Liver (tissue), 9 donors: Measurements from ENCODE around the gene MPDZ. TPM values are rescaled to one million over a fixed set of nuclear protein-coding genes. Genes with fewer than 3 reads are reported as not detected.

Experiments used
- DNase-seq: peaks from one replicate; pipeline ENCODE4 v3.0.0-alpha.2; 2017; ENCODE audit warnings: low spot score
- H3K27ac ChIP-seq, 2 donors: one replicate each; pipeline ENCODE4 v1.7.0; 2013; ENCODE audit warnings: inconsistent platforms in 2 of 2, low read length in 2 of 2, control low read depth in 1 of 2, low read depth in 1 of 2, mild to moderate bottlenecking in 1 of 2
- H3K27me3 ChIP-seq, 4 donors: one replicate each; pipeline versions ENCODE4 v1.6.1 to v1.7.0; 2013; ENCODE audit warnings: low read length in 3 of 4, inconsistent platforms in 1 of 4, mild to moderate bottlenecking in 1 of 4, moderate library complexity in 1 of 4; ENCODE audit not compliant: control insufficient read depth in 4 of 4, insufficient read depth in 4 of 4
- H3K36me3 ChIP-seq, 4 donors: one replicate each; pipeline versions ENCODE4 v1.6.1 to v1.7.0; 2013; ENCODE audit warnings: low read length in 3 of 4, mild to moderate bottlenecking in 3 of 4, low read depth in 1 of 4, moderate library complexity in 1 of 4; ENCODE audit not compliant: control insufficient read depth in 4 of 4, insufficient read depth in 3 of 4
- H3K4me1 ChIP-seq, 4 donors: one replicate each; pipeline versions ENCODE4 v1.6.1 to v1.7.0; 2013; ENCODE audit warnings: low read length in 3 of 4, mild to moderate bottlenecking in 3 of 4, moderate library complexity in 1 of 4; ENCODE audit not compliant: control insufficient read depth in 4 of 4, insufficient read depth in 4 of 4
- H3K4me3 ChIP-seq, 3 donors: one replicate each; pipeline versions ENCODE4 v1.6.1 to v1.7.0; 2013; ENCODE audit warnings: low read length in 3 of 3, control low read depth in 1 of 3, low read depth in 1 of 3, mild to moderate bottlenecking in 1 of 3
- H3K9ac ChIP-seq, 2 donors: one replicate each; pipeline ENCODE4 v1.7.0; 2013; ENCODE audit warnings: low read length in 2 of 2, mild to moderate bottlenecking in 2 of 2, moderate library complexity in 2 of 2, control low read depth in 1 of 2, low read depth in 1 of 2
- H3K9me3 ChIP-seq, 4 donors: one replicate each; pipeline versions ENCODE4 v1.6.1 to v1.7.0; 2013; ENCODE audit warnings: low read length in 3 of 4; ENCODE audit not compliant: control insufficient read depth in 4 of 4
- ATF3 ChIP-seq: IDR thresholded peaks from 2 replicates; pipeline ENCODE4 v1.6.1; 2016; ENCODE audit warnings: antibody characterized with exemption
- EGR1 ChIP-seq, 2 donors: IDR thresholded peaks; 2 replicates each; pipeline ENCODE4 v1.6.1; 2016 to 2018; ENCODE audit warnings: antibody characterized with exemption in 2 of 2, low read depth in 2 of 2
- FOXA2 ChIP-seq: IDR thresholded peaks from 2 replicates; pipeline ENCODE4 v1.6.1; 2016; ENCODE audit warnings: antibody characterized with exemption
- GABPA ChIP-seq, 2 donors: IDR thresholded peaks in 1 of 2; conservative IDR thresholded peaks in 1 of 2; 2 replicates each; pipeline ENCODE4 v1.6.1; 2016; ENCODE audit warnings: antibody characterized with exemption in 2 of 2, mild to moderate bottlenecking in 1 of 2, moderate library complexity in 1 of 2
- HNF4A ChIP-seq, 2 donors: conservative IDR thresholded peaks; 2 replicates each; pipeline ENCODE4 v1.6.1; 2016; ENCODE audit warnings: antibody characterized with exemption in 2 of 2, mild to moderate bottlenecking in 2 of 2
- HNF4G ChIP-seq: IDR thresholded peaks from 2 replicates; pipeline ENCODE4 v1.6.1; 2016; ENCODE audit warnings: antibody characterized with exemption
- JUND ChIP-seq, 2 donors: IDR thresholded peaks; 2 replicates each; pipeline ENCODE4 v1.6.1; 2016; ENCODE audit warnings: antibody characterized with exemption in 2 of 2
- MAX ChIP-seq: IDR thresholded peaks from 2 replicates; pipeline ENCODE4 v1.6.1; 2016; ENCODE audit warnings: antibody characterized with exemption
- NR2F2 ChIP-seq: IDR thresholded peaks from 2 replicates; pipeline ENCODE4 v1.6.1; 2016; ENCODE audit warnings: antibody characterized with exemption
- RAD21 ChIP-seq, 2 donors: IDR thresholded peaks; 2 replicates each; pipeline ENCODE4 v1.6.1; 2016; ENCODE audit warnings: antibody characterized with exemption in 2 of 2, mild to moderate bottlenecking in 2 of 2
- RXRA ChIP-seq, 2 donors: IDR thresholded peaks; 2 replicates each; pipeline ENCODE4 v1.6.1; 2017 to 2018; ENCODE audit warnings: antibody characterized with exemption in 2 of 2, mild to moderate bottlenecking in 1 of 2
- SP1 ChIP-seq: IDR thresholded peaks from 2 replicates; pipeline ENCODE4 v1.6.1; 2018; ENCODE audit warnings: antibody characterized with exemption, mild to moderate bottlenecking
- TAF1 ChIP-seq: conservative IDR thresholded peaks from 2 replicates; pipeline ENCODE4 v1.6.1; 2016; ENCODE audit warnings: antibody characterized with exemption, mild to moderate bottlenecking
- ZBTB33 ChIP-seq: IDR thresholded peaks from 2 replicates; pipeline ENCODE4 v1.6.1; 2016; ENCODE audit warnings: antibody characterized with exemption
- WGBS: extraction: QIAGEN DNeasy Blood & Tissue Kit; methylation state at CpG from one replicate; pipeline ENCODE4 v1.1.7; 2013; 5-methylcytosine and 5-hydroxymethylcytosine counted together
- polyA plus RNA-seq, 2 donors: library from polyadenylated mRNA; stranded (reverse) in 1 of 2; unstranded in 1 of 2; fragments of 200-250 nt in 1 of 2; fragments of >200 nt in 1 of 2; fragmentation: Nextera tagmentation in 1 of 2; extraction: Ambion mirVana in 1 of 2; gene quantifications; one replicate each; pipeline versions ENCODE4 v1.2.1 to v1.2.3, GENCODE V29; 2013 to 2015
- total RNA-seq, 2 donors: library from RNA; depleted of rRNA; stranded (reverse); fragments of >200 nt; gene quantifications; one replicate each; pipeline ENCODE4 v1.2.3, GENCODE V29; 2014
- TF ChIP-seq, protein P1 (sequence below): fragments of 150-350 bp; IDR thresholded peaks from 2 replicates; pipeline ENCODE4 v1.5.1; 2017; ENCODE audit warnings: improper control_type of control experiment, low read depth, low read length; ENCODE audit not compliant: missing input control
- donor health status: healthy.
- donor health status: healthy.
- donor health status: healthy.
- donor health status: healthy.
- donor health status: healthy.

MPDZ gene
- total and polyA plus RNA-seq, 4 donors = 20.3 to 71.2 (median 30.2) TPM

GRCh38 chr9:13268469-13268868 lies 11.0 kb downstream of the MPDZ start:
- no peak for TF ChIP-seq RXRA (IDR thresholded peaks at IDR 0.05)
- no peak for TF ChIP-seq ATF3
- no peak for TF ChIP-seq EGR1 (IDR thresholded peaks at IDR 0.05; ENCODE audit: low read depth in 2 of 2)
- TF ChIP-seq NR2F2 = no peak
- no peak for TF ChIP-seq HNF4A (conservative IDR thresholded peaks at IDR 0.05)
- TF ChIP-seq ZBTB33 = no peak
- no peak for TF ChIP-seq TAF1
- no peak for TF ChIP-seq GABPA (IDR thresholded peaks at IDR 0.05 in 1 of 2, conservative IDR thresholded peaks at IDR 0.05 in 1 of 2)
- TF ChIP-seq MAX = no peak
- no peak for TF ChIP-seq FOXA2
- TF ChIP-seq HNF4G = no peak
- no peak for TF ChIP-seq SP1
- no peak for TF ChIP-seq RAD21 (IDR thresholded peaks at IDR 0.05)
- H3K4me1 ChIP-seq = no peaks in the 10 kb centered on the region
- H3K27ac ChIP-seq = no peak overlapping the region
- no peaks in the 10 kb centered on the region for H3K36me3 ChIP-seq
- H3K9ac ChIP-seq = no peak overlapping the region
- no peaks in the 10 kb centered on the region for H3K27me3 ChIP-seq
- H3K9me3 ChIP-seq = no peaks in the 10 kb centered on the region
- no peak for DNase-seq
- 80% methylated on average over 7 of the region's 7 CpGs for WGBS
- H3K4me3 ChIP-seq = no peak overlapping the region

DNA sequence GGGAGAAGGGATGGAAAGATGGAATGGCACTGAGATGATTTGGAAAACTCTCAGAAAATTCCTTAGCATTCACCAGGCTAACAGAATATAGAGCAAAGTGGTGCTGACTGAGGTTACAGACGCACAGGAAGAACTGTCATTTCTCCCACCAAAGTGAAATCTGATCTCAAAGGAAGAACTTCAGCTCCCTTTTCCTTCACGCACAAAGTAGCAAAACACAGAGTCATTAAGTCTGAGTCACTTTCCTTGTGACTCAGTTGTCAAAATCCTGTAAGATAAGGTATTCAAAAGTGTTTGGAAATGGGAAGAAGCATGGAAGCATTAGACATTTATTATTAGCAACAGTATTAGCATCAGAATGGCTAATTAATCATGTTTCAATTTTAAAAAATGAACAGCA lies 11.7 kb downstream of the MPDZ start:
- Histone ChIP-seq H3K36me3 (no peaks in the 10 kb centered on the region), H3K27me3 (no peaks in the 10 kb centered on the region), H3K9ac (no peak overlapping the region), H3K4me3 (no peak overlapping the region), H3K27ac (peak overlapping the region in 1 of 2 donors; percentile 22), H3K9me3 (no peaks in the 10 kb centered on the region), H3K4me1 (no peaks in the 10 kb centered on the region)
- WGBS = 73% methylated on average over 2 of the region's 2 CpGs
- TF ChIP-seq FOXA2 = no peak
- TF ChIP-seq, protein P1, sequence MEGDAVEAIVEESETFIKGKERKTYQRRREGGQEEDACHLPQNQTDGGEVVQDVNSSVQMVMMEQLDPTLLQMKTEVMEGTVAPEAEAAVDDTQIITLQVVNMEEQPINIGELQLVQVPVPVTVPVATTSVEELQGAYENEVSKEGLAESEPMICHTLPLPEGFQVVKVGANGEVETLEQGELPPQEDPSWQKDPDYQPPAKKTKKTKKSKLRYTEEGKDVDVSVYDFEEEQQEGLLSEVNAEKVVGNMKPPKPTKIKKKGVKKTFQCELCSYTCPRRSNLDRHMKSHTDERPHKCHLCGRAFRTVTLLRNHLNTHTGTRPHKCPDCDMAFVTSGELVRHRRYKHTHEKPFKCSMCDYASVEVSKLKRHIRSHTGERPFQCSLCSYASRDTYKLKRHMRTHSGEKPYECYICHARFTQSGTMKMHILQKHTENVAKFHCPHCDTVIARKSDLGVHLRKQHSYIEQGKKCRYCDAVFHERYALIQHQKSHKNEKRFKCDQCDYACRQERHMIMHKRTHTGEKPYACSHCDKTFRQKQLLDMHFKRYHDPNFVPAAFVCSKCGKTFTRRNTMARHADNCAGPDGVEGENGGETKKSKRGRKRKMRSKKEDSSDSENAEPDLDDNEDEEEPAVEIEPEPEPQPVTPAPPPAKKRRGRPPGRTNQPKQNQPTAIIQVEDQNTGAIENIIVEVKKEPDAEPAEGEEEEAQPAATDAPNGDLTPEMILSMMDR = no peak
- TF ChIP-seq ZBTB33 = no peak
- TF ChIP-seq MAX = no peak
- TF ChIP-seq JUND (IDR thresholded peaks at IDR 0.05) = peak in 1 of 2 donors; percentile 53
- no peak for TF ChIP-seq ATF3
- no peak for TF ChIP-seq TAF1
- DNase-seq = no peak
